GM21367 (cell line): ENCODE data around the gene GABRB1.

Experiments
- ATAC-seq: cut with Tn5 transposase; IDR thresholded peaks from one replicate; pipeline ENCODE4 v1.9.1; 2021; ENCODE audit not compliant: unreplicated experiment

Gene GABRB1

GRCh38 chr4:47463235-47463956 is 432.0 kb downstream of the GABRB1 start, which contains the start of gene COMMD8:
Gene COMMD8 (minus strand): TSS chr4:47463702. CDS start chr4:47463651, 51 bp downstream.
- peak; percentile 87 for ATAC-seq

DNA sequence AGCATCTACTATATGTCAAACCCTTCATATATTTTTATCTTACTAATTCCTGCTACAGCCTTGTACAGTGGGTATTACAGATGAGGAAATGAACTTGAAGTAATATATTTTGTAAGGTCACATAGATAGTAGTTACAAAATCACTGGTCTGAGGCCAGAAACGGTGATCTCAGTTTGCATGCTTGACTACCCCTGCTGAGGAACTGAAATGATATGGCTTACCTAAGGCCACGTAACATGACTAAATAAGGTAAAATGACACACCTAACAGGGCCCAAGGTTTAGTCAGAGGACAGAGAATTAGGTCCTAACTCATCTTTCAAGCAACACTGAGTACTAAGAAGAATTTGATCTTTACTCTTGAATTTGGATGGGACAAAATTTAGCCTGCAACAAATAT is 433.6 kb downstream of the GABRB1 start:
- ATAC-seq: peak; percentile 33

DNA sequence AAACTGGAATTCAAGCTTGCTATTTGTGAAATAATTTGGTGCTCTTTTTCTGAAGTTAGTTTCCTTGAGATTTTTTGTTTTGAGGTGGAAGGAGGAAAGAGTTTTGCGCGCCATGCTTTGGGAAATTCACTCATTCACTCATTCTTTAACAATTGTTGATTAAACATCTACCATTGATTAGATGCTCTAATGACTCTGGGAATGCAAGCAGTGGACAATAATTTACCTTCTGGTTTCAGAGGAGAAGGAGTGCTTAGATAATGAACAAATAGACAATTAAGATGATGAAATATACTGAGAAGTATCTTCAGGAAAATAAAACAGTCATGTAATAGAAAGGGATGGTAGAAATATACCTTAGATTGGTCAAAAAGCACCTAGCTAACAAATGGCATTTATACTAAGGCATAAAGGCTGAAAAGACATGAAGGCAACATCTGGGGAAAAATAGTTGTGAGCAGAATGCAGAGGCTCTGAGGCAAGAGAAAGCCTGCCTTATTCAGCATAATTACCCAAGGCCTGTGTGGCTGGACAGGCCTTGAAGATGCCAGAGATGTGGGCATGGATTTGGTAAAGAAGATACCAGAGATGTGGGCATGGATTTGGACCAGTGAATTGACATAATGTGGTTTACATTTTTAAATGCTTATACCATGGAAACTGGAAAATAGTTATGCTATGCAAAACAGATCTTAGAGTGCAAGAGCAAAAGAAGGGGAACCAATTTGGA is 434.9 kb downstream of the GABRB1 start:
- ATAC-seq: no peak

DNA sequence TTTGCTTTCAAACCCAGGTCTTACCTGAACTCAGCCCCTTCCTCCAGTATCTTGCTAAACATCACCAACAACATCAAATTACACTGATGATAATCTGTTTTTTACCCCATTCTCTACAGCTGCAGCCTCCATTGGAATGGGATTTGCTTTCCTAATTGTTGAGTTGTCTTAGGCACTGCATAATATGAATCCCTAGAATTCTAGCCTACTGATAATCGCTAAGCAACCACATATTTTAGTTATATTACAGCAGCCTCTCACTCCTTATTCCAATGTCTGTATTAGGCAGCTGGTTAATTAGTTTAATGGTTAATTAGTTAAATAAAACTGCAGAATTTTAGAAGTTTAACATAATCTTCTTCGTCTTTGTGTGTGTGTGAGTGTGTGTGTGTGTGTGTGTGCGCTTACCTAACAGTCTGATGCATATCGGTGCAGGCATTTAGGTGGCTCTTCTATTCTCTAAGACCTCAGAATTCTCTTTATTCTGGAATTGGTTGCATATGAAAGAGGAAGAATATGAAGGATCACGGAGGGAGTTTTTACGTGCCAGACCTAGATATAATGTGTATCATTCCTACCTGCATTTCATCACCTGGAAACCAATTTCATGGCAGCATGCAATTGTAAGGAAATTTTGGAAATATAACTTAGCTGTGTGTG is 437.5 kb downstream of the GABRB1 start:
- ATAC-seq: no peak

GRCh38 chr4:47469951-47470350 is 438.6 kb downstream of the GABRB1 start:
- no peak for ATAC-seq

DNA sequence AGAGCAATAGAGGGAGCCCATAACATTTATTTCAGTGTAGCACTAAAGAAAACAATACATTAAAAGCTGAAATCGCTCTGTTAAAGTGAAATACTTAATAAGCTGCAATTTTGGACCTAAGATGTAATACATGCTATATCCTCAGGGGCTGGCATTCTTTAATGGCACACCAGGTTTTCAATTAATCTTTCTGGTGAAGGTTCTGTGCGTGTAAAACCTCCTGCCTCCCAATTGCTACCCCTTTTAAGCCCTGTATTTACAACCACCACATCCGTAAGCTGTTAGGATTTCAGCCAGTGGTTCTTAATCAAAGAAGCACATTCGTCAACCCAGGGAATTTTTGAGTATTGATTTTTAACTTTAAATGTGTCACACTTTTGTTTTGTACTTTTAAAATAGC is 439.7 kb downstream of the GABRB1 start:
- no peak for ATAC-seq

DNA sequence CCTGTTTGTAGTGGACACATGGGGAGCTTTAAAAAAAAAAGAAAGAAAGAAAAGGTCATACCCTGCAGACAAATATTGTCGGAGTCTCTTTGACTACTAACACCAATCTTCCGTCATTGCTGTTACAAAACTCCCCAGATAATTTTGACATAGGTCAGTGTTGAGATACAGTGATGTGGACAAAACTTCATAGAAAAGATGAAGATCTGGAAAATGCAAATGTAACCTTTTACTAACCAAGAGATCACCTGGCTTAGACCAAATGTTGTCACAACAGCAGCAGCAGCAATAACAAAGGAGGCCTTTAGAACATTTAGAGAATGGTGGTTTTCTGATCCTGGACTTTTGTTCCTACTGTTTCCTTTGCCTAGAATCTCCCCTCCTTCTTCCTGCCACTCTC is 440.2 kb downstream of the GABRB1 start:
- no peak for ATAC-seq

DNA sequence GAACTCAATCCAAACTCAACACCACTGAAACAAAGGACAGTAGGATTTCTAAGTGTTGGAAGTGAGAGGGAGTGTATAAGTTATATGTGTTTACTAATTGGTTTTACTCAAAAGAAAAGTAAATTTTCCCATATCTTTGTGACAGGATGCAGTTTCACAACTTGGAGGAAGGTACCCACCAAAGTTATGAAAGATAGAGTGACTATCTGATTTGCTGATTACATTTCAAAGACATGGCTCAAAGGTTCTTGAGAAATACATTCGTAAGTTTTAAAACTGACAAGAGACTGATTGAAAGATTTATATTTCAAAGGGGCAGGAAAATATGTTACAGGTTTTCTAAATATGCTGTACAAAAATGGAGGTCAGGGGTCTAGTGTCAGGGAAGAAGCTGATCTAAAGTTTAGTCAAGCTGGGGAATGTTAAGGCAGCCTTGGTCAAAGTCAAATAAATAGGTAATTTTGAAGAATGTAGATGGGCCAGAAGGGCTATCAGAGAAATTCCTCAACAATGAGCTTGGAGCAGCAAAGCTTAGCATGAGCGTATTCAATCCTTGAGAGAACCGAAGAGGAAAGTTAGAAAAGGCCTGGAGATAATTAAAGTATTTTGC is 441.9 kb downstream of the GABRB1 start:
- ATAC-seq: no peak

GRCh38 chr4:47474799-47475198 is 443.4 kb downstream of the GABRB1 start:
- no peak for ATAC-seq

GRCh38 chr4:47475411-47475810 is 444.0 kb downstream of the GABRB1 start:
- ATAC-seq: no peak
